GM13976 (cell line): ENCODE results near the gene ENO2.
"Not testable (repeated sequence)": the region's sequence is repeated elsewhere in the genome, so short reads cannot be mapped to it uniquely, and the experiment has no call there.

Experiments
- DNase-seq: peaks from one replicate; pipeline ENCODE4 v3.0.0; 2012; ENCODE audit warnings: low spot score
- CTCF ChIP-seq: IDR thresholded peaks from 2 replicates; pipeline ENCODE4 v1.5.1; 2012; ENCODE audit warnings: borderline replicate concordance, mild to moderate bottlenecking; ENCODE audit not compliant: insufficient read depth; ENCODE audit errors: extremely low read depth, missing control alignments, control extremely low read depth
- in situ Hi-C: fragments of 300-500 bp; cut with MboI; formaldehyde crosslinking; loops from one replicate; pipeline ENCODE4 v1.12.0; 2022; ENCODE audit warnings: low sequenced_read_pairs, mixed read lengths, inconsistent platforms; ENCODE audit not compliant: unreplicated experiment

Gene ENO2

GRCh38 chr12:6914246-6914946 is at the start of gene ENO2:
Gene ENO2 (plus strand): TSS chr12:6914580. CDS start chr12:6915833, 1,253 bp downstream.
- in situ Hi-C loops, result no loop called here
- DNase-seq, result peak; percentile 90
- TF ChIP-seq CTCF, result no peak

GRCh38 chr12:6865307-6865706 is 49.1 kb upstream of the ENO2 start:
- DNase-seq, in situ Hi-C loops: not testable (repeated sequence)

GRCh38 chr12:6866163-6866919 is 48.0 kb upstream of the ENO2 start:
- in situ Hi-C loops, result no loop called here
- DNase-seq, result no peak

GRCh38 chr12:6866920-6867412 is 47.4 kb upstream of the ENO2 start:
- in situ Hi-C loops, result no loop called here
- TF ChIP-seq CTCF, result no peak
- no peak for DNase-seq

More at GRCh38 chr12:6866163-6866919, 48.0 kb upstream of the ENO2 start:
- TF ChIP-seq CTCF, result no peak

GRCh38 chr12:6867413-6868210 is 46.8 kb upstream of the ENO2 start, which contains the start of gene TPI1:
Gene TPI1 (plus strand): TSS chr12:6867531. CDS start chr12:6867567, 36 bp downstream.
- in situ Hi-C loops, result no loop called here
- TF ChIP-seq CTCF, result no peak
- peak; percentile 98 for DNase-seq

- DNase-seq, result no peak
- TF ChIP-seq CTCF, result no peak
- in situ Hi-C loops, result no loop called here
These were observed 46.0 kb upstream of the ENO2 start for GRCh38 chr12:6868211-6869048.
